Measurements from ENCODE around the gene IKZF3.

- TF ChIP-seq GATA2 (IDR thresholded peaks at IDR 0.05; ENCODE audit: low read depth, low read length) = no peak
- TF ChIP-seq GATA3 (IDR thresholded peaks at IDR 0.05; ENCODE audit: low read depth, low read length) = no peak
These were observed 125.6 kb downstream of the IKZF3 start for GRCh38 chr17:39738568-39738901.
